ENCODE results near the gene FAM120C. TPM values are rescaled to one million over a fixed set of nuclear protein-coding genes. Genes with fewer than 3 reads are reported as not detected.

FAM120C gene
- total and polyA plus RNA-seq, 5 donors = 3.0 to 9.8 (median 7.8) TPM

DNA sequence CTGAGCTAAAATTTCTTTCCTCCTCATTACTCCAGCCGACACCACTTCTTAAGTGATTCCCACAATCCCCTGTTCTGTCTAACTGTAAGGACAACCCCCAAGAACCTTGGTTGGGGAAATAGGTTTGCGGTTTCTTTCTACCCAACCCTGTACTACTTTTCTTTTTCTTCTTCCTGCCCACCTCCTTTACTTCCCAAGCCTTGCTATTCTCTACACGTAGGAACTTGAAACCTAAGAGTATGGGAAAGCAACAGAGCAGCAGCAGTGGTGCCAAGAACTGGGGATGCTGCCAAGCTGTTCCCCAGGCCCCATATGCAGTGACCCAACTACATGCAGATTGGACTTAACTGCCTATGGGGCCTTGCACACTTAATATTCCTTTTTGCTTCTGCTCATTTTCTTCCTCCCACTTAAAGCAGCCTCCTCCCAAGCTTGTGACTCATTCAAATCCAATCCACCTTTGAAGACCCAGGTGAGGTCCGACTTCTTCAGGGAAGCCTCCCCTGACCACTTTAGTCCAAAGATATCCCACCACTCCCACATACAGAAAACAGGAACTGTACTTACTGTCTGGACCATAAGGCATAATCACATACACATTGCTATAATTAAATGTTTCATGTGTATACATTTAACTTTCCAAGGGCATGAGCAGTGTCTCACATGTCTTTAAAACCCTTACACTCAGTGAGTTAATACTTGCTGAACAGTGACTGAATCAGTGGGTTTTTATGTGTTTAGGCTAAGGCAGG, 1.7 kb downstream of the FAM120C start:
- no peak overlapping the region for H3K27ac ChIP-seq (ENCODE audit: low read length)
- no peaks in the 10 kb centered on the region for H3K9me3 ChIP-seq (ENCODE audit: control insufficient read depth, low read length)
- H3K27me3 ChIP-seq (ENCODE audit: control insufficient read depth, insufficient read depth) = no peaks in the 10 kb centered on the region
- intact Hi-C loops (cut with DNase I) = no loop called here
- peak overlapping the region; percentile 76 for H3K4me3 ChIP-seq (ENCODE audit: low read length)
- ATAC-seq = no peak
- peaks cover 4% of the 10 kb centered on the region for H3K4me1 ChIP-seq (ENCODE audit: control insufficient read depth, insufficient read depth, low read length)
- 30% methylated on average over 4 of the region's 4 CpGs for WGBS
- peak in 2 of 3 donors; percentile 47 to 49 for DNase-seq

DNA sequence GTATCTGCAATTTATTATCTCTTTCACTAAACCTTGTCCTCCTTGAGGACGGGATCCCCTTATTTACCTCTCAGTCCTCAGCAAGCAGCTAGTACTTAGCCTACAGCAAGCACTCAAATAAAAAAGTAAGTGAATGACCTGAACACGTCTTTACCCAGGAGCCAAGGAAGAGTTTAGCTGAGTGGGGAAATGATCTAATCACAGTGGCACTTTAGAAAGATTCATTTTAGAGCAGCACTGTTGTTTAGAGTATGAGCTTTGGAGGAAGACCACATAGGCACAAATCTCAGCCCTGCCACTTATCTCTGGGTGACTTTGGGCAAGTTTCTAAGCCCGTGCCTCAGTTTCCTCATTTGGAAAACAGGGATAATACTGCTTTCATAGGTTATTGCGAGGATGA, 2.7 kb downstream of the FAM120C start:
- Histone ChIP-seq H3K4me3 (ENCODE audit: low read length) (no peak overlapping the region), H3K27ac (ENCODE audit: low read length) (no peak overlapping the region), H3K9me3 (ENCODE audit: control insufficient read depth, low read length) (no peaks in the 10 kb centered on the region), H3K4me1 (ENCODE audit: control insufficient read depth, insufficient read depth, low read length) (peaks cover 4% of the 10 kb centered on the region), H3K27me3 (ENCODE audit: control insufficient read depth, insufficient read depth) (no peaks in the 10 kb centered on the region)
- intact Hi-C loops (cut with DNase I) = no loop called here
- no peak for DNase-seq
- WGBS = 38% methylated on average over 4 of the region's 4 CpGs
- no peak for ATAC-seq

DNA sequence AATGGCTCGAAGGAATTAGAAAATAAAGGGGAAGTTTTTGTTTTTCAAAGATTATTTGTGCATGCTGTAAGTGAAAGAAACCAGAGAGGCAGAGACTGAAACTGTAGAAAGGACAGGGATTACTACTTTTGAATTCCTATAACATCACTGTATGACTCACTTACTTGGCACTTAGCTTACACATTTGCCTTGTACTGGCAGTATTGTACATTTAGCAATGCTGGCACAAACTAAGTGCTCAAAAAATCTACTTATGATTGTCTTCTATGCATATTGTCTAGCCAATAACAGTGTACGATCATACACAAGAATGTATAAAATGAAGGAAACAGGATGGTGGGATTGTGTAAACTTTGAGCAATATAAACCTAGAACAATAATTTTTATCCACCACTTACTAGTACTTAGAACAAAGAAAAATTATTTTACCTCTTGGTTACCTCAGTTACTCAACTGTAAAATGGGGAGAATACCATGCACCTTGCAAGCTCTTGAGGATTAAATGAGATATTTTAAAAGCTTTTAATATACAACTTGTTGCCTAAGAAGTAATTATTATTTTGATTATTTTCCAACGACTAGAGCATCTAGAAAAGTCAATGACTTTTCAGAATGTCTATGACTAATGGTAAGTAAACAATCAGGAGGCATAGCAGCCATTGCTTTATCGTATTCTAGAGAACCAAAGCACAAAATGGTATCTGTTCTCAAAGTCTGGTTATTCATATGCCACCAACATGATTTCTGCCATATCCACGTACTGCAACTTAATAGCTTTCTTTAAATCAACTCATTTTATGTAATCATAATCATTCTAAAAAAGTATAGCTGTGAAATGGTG, 4.7 kb downstream of the FAM120C start:
- DNase-seq (no peak), ATAC-seq (no peak)
- 69% methylated on average over 5 of the region's 5 CpGs for WGBS
- Histone ChIP-seq H3K27ac (ENCODE audit: low read length) (no peak overlapping the region), H3K4me1 (ENCODE audit: control insufficient read depth, insufficient read depth, low read length) (peaks cover 4% of the 10 kb centered on the region), H3K4me3 (ENCODE audit: low read length) (no peak overlapping the region), H3K9me3 (ENCODE audit: control insufficient read depth, low read length) (no peaks in the 10 kb centered on the region), H3K27me3 (ENCODE audit: control insufficient read depth, insufficient read depth) (no peaks in the 10 kb centered on the region)
- intact Hi-C loops (cut with DNase I) = no loop called here

DNA sequence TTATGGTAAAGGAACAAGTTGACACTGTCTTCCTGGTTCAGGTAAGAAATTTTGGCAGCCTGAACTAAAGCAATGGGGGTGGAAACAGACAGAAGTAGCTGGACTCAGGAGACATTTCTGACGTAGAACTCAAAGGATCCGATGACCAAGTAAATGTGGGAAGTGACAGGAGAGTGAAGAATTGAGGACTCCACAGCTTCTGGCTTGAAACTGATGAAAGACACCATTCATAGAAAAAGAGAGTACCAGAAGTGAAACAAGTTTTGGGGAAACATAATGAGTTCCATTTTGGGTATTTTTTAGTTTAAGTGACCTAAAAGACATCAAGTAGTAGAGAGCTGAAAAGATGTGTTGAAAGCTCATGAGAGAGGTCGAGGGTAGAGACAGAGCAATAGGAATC, 5.7 kb downstream of the FAM120C start:
- ATAC-seq (no peak), DNase-seq (no peak)
- H3K9me3 ChIP-seq (ENCODE audit: control insufficient read depth, low read length) = no peaks in the 10 kb centered on the region
- H3K4me3 ChIP-seq (ENCODE audit: low read length) = no peak overlapping the region
- intact Hi-C loops (cut with DNase I) = no loop called here
- H3K27ac ChIP-seq (ENCODE audit: low read length) = no peak overlapping the region
- 73% methylated on average over 3 of the region's 3 CpGs for WGBS
- H3K27me3 ChIP-seq (ENCODE audit: control insufficient read depth, insufficient read depth) = no peaks in the 10 kb centered on the region
- peaks cover 4% of the 10 kb centered on the region for H3K4me1 ChIP-seq (ENCODE audit: control insufficient read depth, insufficient read depth, low read length)

DNA sequence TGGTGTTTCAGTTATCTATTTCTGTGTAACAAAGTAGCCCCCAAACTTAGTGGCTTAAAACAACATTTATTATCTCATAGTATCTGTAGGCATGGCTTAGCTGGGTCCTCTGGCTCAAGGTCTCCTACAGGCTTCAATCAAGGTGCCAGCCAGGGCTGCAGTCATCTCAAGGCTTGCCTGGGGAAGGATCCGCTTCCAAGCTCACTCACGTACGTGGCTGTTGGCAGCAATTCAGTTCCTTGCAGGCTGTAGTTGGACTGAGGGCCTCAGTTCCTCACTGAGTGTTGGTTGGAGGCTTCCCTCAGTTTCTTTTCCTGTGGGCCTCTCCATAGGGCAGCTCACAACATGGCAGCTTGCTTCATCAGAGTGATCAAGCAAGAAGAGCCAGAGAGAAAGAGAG, 9.3 kb downstream of the FAM120C start:
- H3K4me1 ChIP-seq (ENCODE audit: control insufficient read depth, insufficient read depth, low read length) = no peaks in the 10 kb centered on the region
- intact Hi-C loops (cut with DNase I) = no loop called here
- H3K4me3 ChIP-seq (ENCODE audit: low read length) = no peak overlapping the region
- DNase-seq (no peak), ATAC-seq (no peak)
- H3K27ac ChIP-seq (ENCODE audit: low read length) = no peak overlapping the region
- H3K27me3 ChIP-seq (ENCODE audit: control insufficient read depth, insufficient read depth) = no peaks in the 10 kb centered on the region
- H3K9me3 ChIP-seq (ENCODE audit: control insufficient read depth, low read length) = no peaks in the 10 kb centered on the region
- 69% methylated on average over 3 of the region's 3 CpGs for WGBS

DNA sequence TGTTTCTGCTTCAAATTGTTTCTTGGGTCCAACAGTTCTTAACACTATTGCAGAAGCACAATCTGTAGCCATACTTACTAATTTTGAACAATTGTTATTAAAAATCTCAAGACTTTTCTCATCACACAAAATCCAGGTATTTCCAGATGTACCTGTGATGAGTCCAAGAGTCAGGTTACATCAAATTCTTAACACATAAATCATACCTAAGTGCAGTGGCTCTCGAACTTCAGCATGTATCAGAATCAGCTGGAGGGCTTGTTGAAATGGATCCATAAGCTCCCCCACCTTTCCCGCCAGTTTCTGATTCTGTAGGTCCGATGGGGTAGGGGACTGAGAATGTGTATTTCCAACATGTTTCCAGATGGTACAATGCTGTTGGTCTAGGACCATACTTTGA, 10.6 kb downstream of the FAM120C start:
- ATAC-seq (no peak), DNase-seq (no peak)
- 95% methylated on average over 3 of the region's 3 CpGs for WGBS
- H3K27ac ChIP-seq (ENCODE audit: low read length) = no peak overlapping the region
- intact Hi-C loops (cut with DNase I) = no loop called here
- H3K4me1 ChIP-seq (ENCODE audit: control insufficient read depth, insufficient read depth, low read length) = no peaks in the 10 kb centered on the region
- H3K9me3 ChIP-seq (ENCODE audit: control insufficient read depth, low read length) = no peaks in the 10 kb centered on the region
- no peak overlapping the region for H3K4me3 ChIP-seq (ENCODE audit: low read length)
- H3K27me3 ChIP-seq (ENCODE audit: control insufficient read depth, insufficient read depth) = no peaks in the 10 kb centered on the region

- ATAC-seq = no peak
- Histone ChIP-seq H3K4me1 (ENCODE audit: control insufficient read depth, insufficient read depth, low read length) (no peaks in the 10 kb centered on the region), H3K27ac (ENCODE audit: low read length) (no peak overlapping the region), H3K4me3 (ENCODE audit: low read length) (no peak overlapping the region), H3K9me3 (ENCODE audit: control insufficient read depth, low read length) (no peaks in the 10 kb centered on the region), H3K27me3 (ENCODE audit: control insufficient read depth, insufficient read depth) (no peaks in the 10 kb centered on the region)
- intact Hi-C loops (cut with DNase I) = no loop called here
- 59% methylated on average over 4 of the region's 4 CpGs for WGBS
- DNase-seq = no peak
Observed at GRCh38 chrX:54171527-54172250, 11.4 kb downstream of the FAM120C start.

- no peaks in the 10 kb centered on the region for H3K27me3 ChIP-seq (ENCODE audit: control insufficient read depth, insufficient read depth)
- ATAC-seq (no peak), DNase-seq (no peak)
- H3K4me1 ChIP-seq (ENCODE audit: control insufficient read depth, insufficient read depth, low read length) = no peaks in the 10 kb centered on the region
- H3K4me3 ChIP-seq (ENCODE audit: low read length) = no peak overlapping the region
- intact Hi-C loops (cut with DNase I) = no loop called here
- H3K9me3 ChIP-seq (ENCODE audit: control insufficient read depth, low read length) = no peaks in the 10 kb centered on the region
- no peak overlapping the region for H3K27ac ChIP-seq (ENCODE audit: low read length)
Observed at GRCh38 chrX:54171091-54171490, 12.0 kb downstream of the FAM120C start.

- DNase-seq (no peak), ATAC-seq (no peak)
- Histone ChIP-seq H3K9me3 (ENCODE audit: control insufficient read depth, low read length) (no peaks in the 10 kb centered on the region), H3K4me3 (ENCODE audit: low read length) (no peak overlapping the region), H3K27me3 (ENCODE audit: control insufficient read depth, insufficient read depth) (no peaks in the 10 kb centered on the region), H3K4me1 (ENCODE audit: control insufficient read depth, insufficient read depth, low read length) (no peaks in the 10 kb centered on the region), H3K27ac (ENCODE audit: low read length) (no peak overlapping the region)
- intact Hi-C loops (cut with DNase I) = no loop called here
- 44% methylated on average over 4 of the region's 4 CpGs for WGBS
Observed at GRCh38 chrX:54166915-54167314, 16.1 kb downstream of the FAM120C start.

DNA sequence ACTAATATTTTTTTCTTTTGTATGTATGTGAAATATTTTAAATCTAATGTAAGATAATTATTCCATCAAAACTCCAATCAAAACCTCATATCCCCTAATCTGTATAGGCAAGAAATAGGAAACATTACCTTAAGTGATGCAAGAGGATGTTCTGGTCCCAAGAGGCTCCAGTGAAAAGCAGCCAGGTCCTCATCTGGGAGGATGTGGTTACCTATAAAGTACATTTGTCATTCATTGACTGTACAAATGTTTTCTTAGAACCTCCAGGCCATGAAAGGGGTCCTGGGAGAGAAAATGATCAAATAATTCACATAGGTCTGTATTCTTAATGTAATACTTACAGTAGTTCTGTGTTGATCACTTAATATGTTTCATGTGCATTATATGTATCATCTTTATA, 25.5 kb downstream of the FAM120C start:
- Histone ChIP-seq H3K9me3 (ENCODE audit: control insufficient read depth, low read length) (no peaks in the 10 kb centered on the region), H3K4me3 (ENCODE audit: low read length) (no peak overlapping the region), H3K27me3 (ENCODE audit: control insufficient read depth, insufficient read depth) (no peaks in the 10 kb centered on the region), H3K27ac (ENCODE audit: low read length) (no peak overlapping the region), H3K4me1 (ENCODE audit: control insufficient read depth, insufficient read depth, low read length) (no peaks in the 10 kb centered on the region)
- no peak for DNase-seq
- intact Hi-C loops (cut with DNase I) = no loop called here
- ATAC-seq = no peak

- WGBS = 97% methylated on average over 2 of the region's 2 CpGs
- H3K27me3 ChIP-seq (ENCODE audit: control insufficient read depth, insufficient read depth) = no peaks in the 10 kb centered on the region
- DNase-seq (no peak), ATAC-seq (no peak)
- no peak overlapping the region for H3K27ac ChIP-seq (ENCODE audit: low read length)
- no peak overlapping the region for H3K4me3 ChIP-seq (ENCODE audit: low read length)
- H3K4me1 ChIP-seq (ENCODE audit: control insufficient read depth, insufficient read depth, low read length) = no peaks in the 10 kb centered on the region
- no peaks in the 10 kb centered on the region for H3K9me3 ChIP-seq (ENCODE audit: control insufficient read depth, low read length)
- intact Hi-C loops (cut with DNase I) = no loop called here
Observed at GRCh38 chrX:54134269-54134668, 48.8 kb downstream of the FAM120C start.
